ENCODE data around the gene SP1. TPM values are rescaled to one million over a fixed set of nuclear protein-coding genes. Genes with fewer than 3 reads are reported as not detected.

The SP1 gene
- total RNA-seq, 1 experiment from 2014 or later, result 78.4 TPM

DNA sequence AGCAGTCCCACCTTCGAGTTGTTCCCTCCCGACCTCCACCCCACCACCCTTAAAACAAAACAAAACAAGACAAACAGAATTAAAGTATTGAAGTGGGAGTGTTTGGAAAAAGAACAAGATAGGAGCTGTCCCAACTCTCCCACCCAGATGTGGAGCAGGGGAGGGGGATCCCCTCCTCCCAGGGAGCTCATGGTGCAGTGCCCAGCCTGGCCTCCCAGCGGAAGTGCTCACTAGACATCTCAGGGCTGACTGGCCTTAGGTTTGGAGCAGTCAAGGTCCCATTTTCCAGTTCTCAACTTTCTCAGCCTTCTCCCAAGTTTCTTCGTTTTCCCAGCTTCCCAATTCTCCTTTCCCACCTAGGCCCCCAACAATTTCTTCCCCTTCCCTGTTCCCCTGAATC is 46.7 kb upstream of the SP1 start:
- ChIA-PET POLR2A (ENCODE audit: low non-redundant PET) (no interaction called here), CTCF (no interaction called here)
- Histone ChIP-seq H3K4me1 (ENCODE audit: insufficient read depth, low read length, poor library complexity, severe bottlenecking) (no peaks in the 10 kb centered on the region), H3K36me3 (ENCODE audit: insufficient read depth, low read length, poor library complexity, severe bottlenecking) (no peaks in the 10 kb centered on the region), H3K27ac (ENCODE audit: low read depth, low read length, poor library complexity, severe bottlenecking) (no peak overlapping the region), H3K27me3 (replicated peaks; ENCODE audit: insufficient read depth, low read depth, low read length, poor library complexity) (no peaks in the 10 kb centered on the region), H3K9me3 (ENCODE audit: low read depth, low read length, poor library complexity, severe bottlenecking) (no peaks in the 10 kb centered on the region), H3K4me3 (ENCODE audit: low read depth, low read length, poor library complexity, severe bottlenecking) (no peak overlapping the region)
- no peak for DNase-seq (ENCODE audit: low spot score)
- TF ChIP-seq EZH2 (IDR thresholded peaks at IDR 0.05; ENCODE audit: borderline replicate concordance, low read depth, low read length, poor library complexity, severe bottlenecking), result no peak
- TF ChIP-seq, protein P1, sequence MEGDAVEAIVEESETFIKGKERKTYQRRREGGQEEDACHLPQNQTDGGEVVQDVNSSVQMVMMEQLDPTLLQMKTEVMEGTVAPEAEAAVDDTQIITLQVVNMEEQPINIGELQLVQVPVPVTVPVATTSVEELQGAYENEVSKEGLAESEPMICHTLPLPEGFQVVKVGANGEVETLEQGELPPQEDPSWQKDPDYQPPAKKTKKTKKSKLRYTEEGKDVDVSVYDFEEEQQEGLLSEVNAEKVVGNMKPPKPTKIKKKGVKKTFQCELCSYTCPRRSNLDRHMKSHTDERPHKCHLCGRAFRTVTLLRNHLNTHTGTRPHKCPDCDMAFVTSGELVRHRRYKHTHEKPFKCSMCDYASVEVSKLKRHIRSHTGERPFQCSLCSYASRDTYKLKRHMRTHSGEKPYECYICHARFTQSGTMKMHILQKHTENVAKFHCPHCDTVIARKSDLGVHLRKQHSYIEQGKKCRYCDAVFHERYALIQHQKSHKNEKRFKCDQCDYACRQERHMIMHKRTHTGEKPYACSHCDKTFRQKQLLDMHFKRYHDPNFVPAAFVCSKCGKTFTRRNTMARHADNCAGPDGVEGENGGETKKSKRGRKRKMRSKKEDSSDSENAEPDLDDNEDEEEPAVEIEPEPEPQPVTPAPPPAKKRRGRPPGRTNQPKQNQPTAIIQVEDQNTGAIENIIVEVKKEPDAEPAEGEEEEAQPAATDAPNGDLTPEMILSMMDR (conservative IDR thresholded peaks at IDR 0.05; ENCODE audit: low read depth, low read length), result no peak
- intact Hi-C loops (cut with micrococcal nuclease; ENCODE audit: unreplicated experiment), result no loop called here
- no TSS peak for BruUV-seq (replicated peaks)

DNA sequence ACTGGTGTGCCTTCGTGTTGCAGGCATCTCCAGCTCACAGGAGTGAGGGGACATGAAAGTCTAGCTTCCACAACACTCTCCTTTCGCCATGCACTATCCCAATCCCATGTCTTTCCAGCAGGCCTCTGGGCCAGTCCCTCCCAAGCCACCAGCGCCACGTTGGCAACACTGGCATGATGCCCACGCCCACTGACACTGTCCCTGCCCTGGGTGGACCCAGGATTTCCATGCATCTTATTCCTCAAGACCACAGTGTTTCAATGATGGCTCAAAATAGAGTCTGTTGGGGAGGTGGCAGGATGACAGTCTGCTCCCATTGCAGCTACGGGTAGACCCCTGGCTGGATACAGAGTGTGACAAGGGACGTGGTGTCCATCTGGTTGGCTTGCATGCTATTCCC is 46.1 kb upstream of the SP1 start:
- DNase-seq (ENCODE audit: low spot score), result no peak
- H3K4me1 ChIP-seq (ENCODE audit: insufficient read depth, low read length, poor library complexity, severe bottlenecking), result no peaks in the 10 kb centered on the region
- H3K27me3 ChIP-seq (replicated peaks; ENCODE audit: insufficient read depth, low read depth, low read length, poor library complexity), result no peaks in the 10 kb centered on the region

DNA sequence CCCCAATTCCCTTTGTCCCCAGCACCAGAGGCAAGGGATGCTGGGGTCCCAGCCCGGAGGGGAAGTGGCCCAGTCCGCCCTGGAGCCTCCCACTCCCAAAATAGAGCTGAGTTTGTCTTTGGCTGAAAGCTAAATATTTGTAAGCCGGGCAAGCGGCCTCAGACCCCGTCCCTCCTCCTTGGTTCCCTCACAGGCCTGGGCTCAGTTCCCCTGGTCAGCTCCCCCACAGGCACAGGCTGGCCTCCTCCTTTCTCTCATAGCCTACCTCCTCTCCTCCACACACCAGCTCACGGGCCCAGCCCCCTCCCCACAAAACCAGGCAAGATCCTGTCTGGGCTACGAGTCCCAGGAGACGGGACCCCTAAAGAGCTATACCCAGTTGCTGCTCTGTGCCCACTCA is 45.2 kb upstream of the SP1 start:
- POLR2A ChIA-PET (ENCODE audit: low non-redundant PET), result no interaction called here
- DNase-seq (ENCODE audit: low spot score), result no peak
- H3K27me3 ChIP-seq (replicated peaks; ENCODE audit: insufficient read depth, low read depth, low read length, poor library complexity), result no peaks in the 10 kb centered on the region

More for the DNA sequence above, 46.1 kb upstream of the SP1 start:
- BruUV-seq (replicated peaks), result no TSS peak
- no peaks in the 10 kb centered on the region for H3K36me3 ChIP-seq (ENCODE audit: insufficient read depth, low read length, poor library complexity, severe bottlenecking)
- ChIA-PET CTCF (no interaction called here), POLR2A (ENCODE audit: low non-redundant PET) (no interaction called here)
- intact Hi-C loops (cut with micrococcal nuclease; ENCODE audit: unreplicated experiment), result no loop called here
- no peak overlapping the region for H3K4me3 ChIP-seq (ENCODE audit: low read depth, low read length, poor library complexity, severe bottlenecking)
- H3K27ac ChIP-seq (ENCODE audit: low read depth, low read length, poor library complexity, severe bottlenecking), result no peak overlapping the region
- no peak for TF ChIP-seq EZH2 (IDR thresholded peaks at IDR 0.05; ENCODE audit: borderline replicate concordance, low read depth, low read length, poor library complexity, severe bottlenecking)
- TF ChIP-seq, protein P1 (conservative IDR thresholded peaks at IDR 0.05; ENCODE audit: low read depth, low read length), result no peak
- H3K9me3 ChIP-seq (ENCODE audit: low read depth, low read length, poor library complexity, severe bottlenecking), result no peaks in the 10 kb centered on the region

More for the DNA sequence above, 45.2 kb upstream of the SP1 start:
- intact Hi-C loops (cut with micrococcal nuclease; ENCODE audit: unreplicated experiment), result no loop called here
- Histone ChIP-seq H3K4me3 (ENCODE audit: low read depth, low read length, poor library complexity, severe bottlenecking) (no peak overlapping the region), H3K9me3 (ENCODE audit: low read depth, low read length, poor library complexity, severe bottlenecking) (no peaks in the 10 kb centered on the region), H3K27ac (ENCODE audit: low read depth, low read length, poor library complexity, severe bottlenecking) (no peak overlapping the region), H3K4me1 (ENCODE audit: insufficient read depth, low read length, poor library complexity, severe bottlenecking) (no peaks in the 10 kb centered on the region), H3K36me3 (ENCODE audit: insufficient read depth, low read length, poor library complexity, severe bottlenecking) (no peaks in the 10 kb centered on the region)
- no TSS peak for BruUV-seq (replicated peaks)
- CTCF ChIA-PET, result interaction anchor here (1.2 to 1.3 kb wide), 2 partner anchors 10 to 13 kb away, joined by 4 to 8 read pairs; partner anchors contain the start of gene AAAS
- TF ChIP-seq, protein P1 (conservative IDR thresholded peaks at IDR 0.05; ENCODE audit: low read depth, low read length), result no peak
- TF ChIP-seq EZH2 (IDR thresholded peaks at IDR 0.05; ENCODE audit: borderline replicate concordance, low read depth, low read length, poor library complexity, severe bottlenecking), result no peak

Measured in A673 (cell line).